Pulmonary artery endothelial cell (primary cell): Measurements from ENCODE around the gene UPF1. TPM values are rescaled to one million over a fixed set of nuclear protein-coding genes. Genes with fewer than 3 reads are reported as not detected.

ENCODE experiments used
- DNase-seq: peaks from one replicate; pipeline ENCODE4 v3.0.0-alpha.2; 2011; ENCODE audit warnings: low read depth, low spot score
- total RNA-seq: library from RNA; depleted of rRNA; stranded (reverse); fragments of >200 nt; gene quantifications from 2 replicates; pipeline ENCODE4 v1.2.3, GENCODE V29; 2014

The UPF1 gene
- total RNA-seq, 1 donor from 2014 or later: 62.3 TPM

DNA sequence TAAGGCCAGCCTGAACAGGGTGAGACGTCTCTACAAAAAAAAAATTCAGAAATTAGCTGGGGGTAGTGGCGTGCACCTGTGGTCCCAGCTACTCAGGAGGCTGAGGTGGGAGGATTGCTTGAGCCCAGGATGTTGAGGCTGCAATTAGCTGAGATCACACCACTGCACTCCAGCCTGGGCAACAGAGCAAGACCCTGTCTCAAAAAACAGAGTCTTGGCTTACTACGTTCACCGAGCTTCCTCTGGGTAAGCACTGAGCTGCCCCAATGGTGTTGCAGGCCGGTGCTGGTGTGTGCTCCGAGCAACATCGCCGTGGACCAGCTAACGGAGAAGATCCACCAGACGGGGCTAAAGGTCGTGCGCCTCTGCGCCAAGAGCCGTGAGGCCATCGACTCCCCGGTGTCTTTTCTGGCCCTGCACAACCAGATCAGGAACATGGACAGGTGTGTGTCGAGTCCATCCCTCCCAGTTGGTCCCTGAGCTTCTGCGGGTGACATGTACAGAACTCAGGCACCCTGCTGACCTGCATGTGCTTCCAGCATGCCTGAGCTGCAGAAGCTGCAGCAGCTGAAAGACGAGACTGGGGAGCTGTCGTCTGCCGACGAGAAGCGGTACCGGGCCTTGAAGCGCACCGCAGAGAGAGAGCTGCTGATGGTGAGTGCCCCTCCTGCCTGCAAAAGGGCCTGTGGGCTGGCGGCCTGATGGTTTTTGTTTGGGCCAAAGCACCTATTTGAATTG, 24.1 kb downstream of the UPF1 start:
- DNase-seq: no peak

DNA sequence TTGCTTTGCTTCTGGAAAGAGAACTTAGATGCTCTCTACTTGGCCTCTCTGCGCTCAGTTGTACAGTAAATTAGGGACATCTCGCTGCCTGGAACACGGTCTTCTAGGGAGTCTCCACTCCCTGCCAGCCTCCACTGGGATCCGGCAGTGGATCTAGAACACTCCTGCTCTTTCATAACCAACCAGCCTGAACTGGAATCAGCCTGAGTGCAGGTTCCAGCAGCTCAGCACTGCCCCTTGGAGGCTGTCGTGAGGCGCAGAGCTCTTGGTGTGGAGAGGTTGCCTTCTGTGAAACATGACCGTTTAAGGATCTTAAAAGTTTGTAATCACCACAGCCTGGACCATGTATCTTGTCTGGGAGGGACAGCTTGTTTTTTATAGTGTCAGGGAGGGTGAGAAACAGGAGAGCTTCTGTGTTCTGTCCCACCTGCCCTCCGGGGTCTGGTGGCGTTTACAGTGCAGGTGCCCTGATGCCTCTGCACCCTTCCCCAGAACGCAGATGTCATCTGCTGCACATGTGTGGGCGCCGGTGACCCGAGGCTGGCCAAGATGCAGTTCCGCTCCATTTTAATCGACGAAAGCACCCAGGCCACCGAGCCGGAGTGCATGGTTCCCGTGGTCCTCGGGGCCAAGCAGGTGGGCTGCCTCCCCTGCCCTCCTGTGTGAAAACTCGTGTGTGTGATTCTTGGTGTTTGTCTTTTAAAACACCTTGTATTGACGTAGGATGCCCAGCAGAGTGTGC, 24.8 kb downstream of the UPF1 start:
- DNase-seq: no peak

DNA sequence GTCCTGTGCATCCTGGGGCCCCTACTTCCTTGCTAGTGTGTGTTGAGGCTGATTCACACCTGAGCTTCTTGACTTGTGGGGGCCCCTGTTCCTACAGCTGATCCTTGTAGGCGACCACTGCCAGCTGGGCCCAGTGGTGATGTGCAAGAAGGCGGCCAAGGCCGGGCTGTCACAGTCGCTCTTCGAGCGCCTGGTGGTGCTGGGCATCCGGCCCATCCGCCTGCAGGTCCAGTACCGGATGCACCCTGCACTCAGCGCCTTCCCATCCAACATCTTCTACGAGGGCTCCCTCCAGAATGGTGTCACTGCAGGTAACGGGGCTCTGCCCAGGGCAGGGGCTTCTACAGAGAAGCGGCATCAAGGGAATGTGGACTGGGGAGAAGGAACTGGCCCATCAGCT, 25.5 kb downstream of the UPF1 start:
- DNase-seq: no peak

DNA sequence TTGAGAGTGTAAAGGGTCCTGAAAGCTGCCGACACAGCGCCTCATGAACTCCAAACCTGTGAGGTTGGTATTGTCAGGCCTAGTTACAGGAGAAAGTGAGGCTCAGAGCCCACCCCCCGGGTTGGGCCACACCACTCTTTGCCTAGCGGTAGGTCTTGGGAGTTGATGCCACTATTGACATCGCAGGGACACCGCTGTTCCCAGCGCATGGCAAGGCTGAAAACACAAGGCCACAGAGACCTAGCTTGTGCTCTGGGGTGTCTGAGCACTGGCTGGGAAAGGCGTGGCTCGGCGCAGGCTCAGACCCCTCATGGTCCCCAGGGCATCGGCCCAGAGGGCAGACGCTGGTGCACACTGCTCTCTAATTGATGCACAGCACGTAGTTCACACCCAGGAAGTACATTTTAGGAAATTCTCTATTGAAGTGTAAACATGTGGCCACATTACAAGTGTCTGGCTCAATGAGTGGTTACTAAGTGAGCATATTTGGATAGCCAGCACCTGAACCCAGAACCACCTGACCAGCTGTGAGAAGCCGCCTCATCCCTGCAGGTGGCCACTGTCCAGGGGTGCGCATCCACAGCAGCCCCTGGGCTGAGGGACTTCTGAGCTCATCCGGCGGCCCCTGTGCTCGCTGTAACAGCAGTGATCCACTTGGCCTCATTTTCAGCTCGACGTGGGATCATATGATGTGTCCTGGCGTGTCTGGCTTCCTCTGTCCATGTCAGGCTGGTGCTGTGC, 27.3 kb downstream of the UPF1 start:
- DNase-seq: no peak

DNA sequence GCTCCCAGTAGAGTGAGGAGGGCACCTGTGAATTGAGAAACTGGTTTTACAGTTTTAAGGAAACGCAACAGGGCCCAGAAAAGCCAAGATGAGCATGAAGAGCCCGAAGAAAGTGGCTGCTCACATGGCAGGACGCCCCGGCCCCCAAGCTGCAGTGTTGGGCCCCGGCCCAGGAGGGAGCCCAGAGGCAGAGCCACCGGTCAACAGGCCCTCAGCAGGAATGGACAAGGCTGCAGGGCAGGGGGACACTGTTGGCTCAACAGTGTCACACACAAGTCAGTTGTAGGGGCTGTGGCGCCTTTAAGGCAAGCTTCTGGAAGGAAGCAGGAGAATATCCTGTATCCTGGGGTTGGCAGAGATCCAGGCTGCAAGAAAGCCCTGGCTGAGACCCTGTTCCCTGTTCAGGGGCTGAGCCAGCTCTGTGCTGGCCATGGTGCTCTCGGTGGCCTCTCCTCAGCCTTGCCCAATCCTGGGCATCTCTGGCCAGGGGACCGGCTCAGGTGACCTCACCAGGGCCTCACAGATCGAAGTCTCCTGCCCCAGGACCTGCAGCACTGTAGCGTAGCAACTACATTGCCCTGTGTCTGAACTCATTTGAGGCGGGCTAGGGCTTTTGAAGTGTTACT, 28.0 kb downstream of the UPF1 start:
- peak; percentile 53 for DNase-seq

DNA sequence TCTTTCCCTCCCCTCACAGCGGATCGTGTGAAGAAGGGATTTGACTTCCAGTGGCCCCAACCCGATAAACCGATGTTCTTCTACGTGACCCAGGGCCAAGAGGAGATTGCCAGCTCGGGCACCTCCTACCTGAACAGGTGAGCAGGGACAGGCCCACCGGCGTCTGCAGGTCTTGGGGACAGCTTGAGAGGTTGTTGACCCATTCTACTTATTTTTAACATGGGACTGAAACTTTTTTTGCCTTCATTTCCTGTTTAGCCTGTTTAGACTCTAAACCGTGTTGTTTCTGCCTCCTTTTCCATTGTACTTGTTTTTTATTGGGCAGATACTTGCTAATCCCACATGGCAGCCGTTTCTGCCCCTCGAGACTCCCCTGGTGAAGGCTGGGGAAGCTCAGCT, 28.5 kb downstream of the UPF1 start:
- no peak for DNase-seq

DNA sequence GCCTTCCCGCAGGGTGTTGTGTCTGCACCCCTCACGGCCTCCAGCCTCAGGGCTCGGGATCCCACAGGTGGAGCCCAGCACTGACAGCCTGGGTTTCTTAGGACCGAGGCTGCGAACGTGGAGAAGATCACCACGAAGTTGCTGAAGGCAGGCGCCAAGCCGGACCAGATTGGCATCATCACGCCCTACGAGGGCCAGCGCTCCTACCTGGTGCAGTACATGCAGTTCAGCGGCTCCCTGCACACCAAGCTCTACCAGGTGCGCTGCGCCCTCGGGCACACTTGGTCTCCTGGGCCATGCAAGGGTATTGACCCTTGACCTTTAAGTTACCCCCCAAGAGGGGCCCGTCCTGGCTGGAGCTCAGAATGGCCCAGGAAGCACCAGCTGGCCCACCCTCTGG, 29.0 kb downstream of the UPF1 start:
- no peak for DNase-seq

DNA sequence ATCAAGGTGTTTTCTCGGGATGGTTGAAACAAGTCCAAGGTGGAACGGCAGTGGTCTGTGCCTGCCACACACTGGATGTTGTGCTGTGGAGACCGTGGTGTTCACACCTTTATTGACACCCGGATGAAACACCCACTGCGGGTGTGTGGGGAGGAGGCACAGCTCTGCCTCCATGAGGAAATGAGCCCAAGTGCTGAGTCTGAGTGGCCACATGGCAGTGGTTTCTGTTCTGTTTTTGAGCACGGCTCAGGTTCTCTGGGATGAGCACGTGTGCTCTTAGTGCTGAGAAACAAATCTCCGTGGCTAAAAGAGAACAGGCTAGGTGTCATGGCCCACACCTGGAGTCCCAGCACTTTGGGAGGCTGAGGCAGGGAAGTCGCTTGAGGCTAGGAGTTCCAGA, 29.5 kb downstream of the UPF1 start:
- DNase-seq: no peak

DNA sequence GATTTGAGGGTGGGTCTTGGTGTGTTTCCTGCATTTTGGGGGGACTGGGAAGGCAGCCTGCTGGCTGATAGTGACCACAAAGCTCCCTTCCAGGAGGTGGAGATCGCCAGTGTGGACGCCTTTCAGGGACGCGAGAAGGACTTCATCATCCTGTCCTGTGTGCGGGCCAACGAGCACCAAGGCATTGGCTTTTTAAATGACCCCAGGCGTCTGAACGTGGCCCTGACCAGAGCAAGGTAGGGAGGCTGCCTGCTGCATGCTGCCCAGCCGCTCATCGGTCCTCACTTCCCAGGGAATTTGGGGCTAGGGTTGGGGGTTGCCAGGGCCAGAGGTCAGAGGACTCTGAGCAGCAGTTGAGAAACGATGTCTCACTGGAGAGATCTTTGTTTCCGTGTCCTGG, 30.2 kb downstream of the UPF1 start:
- no peak for DNase-seq

DNA sequence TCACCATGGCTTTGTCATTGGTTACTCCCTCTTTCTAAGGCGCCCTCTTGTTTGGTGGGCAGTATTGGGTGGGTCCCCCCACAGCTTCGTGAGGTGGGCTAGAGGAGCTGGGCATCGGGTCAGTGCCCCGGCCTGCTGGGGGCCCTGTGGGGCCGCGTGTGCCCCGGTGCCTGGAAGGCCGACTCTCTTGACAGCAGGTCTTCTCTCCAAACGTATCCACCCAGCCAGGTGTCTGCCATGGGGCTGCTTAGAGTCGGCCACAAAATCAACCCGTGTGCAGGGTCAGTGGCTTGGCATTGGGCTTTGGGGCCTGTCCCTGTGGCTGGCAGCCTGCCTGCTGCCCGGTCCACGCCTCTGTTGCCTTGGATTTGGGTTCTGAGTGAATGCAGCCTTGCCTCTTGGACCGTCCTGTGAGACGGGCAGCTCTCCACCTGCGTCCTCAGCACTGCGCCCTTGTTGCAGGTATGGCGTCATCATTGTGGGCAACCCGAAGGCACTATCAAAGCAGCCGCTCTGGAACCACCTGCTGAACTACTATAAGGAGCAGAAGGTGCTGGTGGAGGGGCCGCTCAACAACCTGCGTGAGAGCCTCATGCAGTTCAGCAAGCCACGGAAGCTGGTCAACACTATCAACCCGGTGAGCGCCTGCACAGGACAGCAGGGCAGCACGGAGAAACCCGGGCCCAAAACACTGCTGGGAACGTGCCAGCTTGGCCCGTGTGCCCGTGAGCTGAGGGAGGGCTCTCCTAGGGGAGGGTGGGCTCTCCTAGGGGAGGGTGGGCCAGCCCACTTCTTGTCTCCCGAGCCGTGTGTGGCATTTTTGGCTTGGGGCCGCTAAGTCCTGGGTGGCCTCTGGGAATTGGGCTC, 31.4 kb downstream of the UPF1 start:
- no peak for DNase-seq

DNA sequence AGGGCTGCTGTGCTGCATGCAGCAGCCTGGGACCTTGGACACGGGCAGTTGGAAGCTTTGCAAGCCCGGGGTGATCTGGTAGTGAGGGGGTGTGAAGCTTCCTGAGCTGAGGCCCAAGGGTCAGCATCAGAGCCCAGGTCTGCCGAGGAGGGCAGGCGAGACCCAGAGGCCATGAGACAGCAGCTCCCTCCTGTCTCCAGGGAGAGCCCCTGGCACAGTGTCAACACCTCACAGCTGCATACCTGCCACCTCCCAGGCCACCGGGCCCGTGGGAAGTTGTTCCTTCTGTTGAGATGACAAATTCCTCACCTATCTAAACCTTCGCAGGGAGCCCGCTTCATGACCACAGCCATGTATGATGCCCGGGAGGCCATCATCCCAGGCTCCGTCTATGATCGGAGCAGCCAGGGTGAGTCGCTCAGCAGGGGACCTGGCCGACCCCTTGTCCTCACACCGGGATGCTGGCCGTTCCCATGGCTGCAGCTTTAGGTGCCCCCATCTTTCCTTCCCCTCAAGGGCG, 32.1 kb downstream of the UPF1 start:
- no peak for DNase-seq

DNA sequence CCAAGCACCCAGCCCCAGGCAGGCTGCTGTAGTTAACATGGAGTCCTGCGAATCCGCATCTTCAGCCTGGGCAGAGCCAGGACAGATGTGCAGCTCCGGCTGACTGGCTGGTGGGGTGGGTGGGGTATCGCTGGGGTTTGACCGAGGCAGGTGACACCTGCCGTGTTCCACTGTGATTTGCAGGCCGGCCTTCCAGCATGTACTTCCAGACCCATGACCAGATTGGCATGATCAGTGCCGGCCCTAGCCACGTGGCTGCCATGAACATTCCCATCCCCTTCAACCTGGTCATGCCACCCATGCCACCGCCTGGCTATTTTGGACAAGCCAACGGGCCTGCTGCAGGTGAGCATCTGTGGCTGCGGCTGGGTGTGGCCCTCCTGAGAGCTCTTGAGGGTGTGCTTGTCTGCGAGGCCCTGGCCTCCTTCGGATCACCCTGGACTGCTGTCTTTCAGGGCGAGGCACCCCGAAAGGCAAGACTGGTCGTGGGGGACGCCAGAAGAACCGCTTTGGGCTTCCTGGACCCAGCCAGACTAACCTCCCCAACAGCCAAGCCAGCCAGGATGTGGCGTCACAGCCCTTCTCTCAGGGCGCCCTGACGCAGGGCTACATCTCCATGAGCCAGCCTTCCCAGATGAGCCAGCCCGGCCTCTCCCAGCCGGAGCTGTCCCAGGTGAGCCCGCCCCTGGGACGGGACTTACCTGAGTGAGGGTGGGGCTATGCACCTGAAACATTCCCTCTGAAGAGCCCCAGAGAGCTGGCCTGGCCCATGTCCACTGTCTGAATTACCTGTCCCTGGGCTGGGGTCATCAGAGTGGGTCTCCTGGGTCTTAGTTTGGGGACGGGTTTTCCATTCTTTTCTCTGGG, 33.6 kb downstream of the UPF1 start:
- DNase-seq: no peak

DNA sequence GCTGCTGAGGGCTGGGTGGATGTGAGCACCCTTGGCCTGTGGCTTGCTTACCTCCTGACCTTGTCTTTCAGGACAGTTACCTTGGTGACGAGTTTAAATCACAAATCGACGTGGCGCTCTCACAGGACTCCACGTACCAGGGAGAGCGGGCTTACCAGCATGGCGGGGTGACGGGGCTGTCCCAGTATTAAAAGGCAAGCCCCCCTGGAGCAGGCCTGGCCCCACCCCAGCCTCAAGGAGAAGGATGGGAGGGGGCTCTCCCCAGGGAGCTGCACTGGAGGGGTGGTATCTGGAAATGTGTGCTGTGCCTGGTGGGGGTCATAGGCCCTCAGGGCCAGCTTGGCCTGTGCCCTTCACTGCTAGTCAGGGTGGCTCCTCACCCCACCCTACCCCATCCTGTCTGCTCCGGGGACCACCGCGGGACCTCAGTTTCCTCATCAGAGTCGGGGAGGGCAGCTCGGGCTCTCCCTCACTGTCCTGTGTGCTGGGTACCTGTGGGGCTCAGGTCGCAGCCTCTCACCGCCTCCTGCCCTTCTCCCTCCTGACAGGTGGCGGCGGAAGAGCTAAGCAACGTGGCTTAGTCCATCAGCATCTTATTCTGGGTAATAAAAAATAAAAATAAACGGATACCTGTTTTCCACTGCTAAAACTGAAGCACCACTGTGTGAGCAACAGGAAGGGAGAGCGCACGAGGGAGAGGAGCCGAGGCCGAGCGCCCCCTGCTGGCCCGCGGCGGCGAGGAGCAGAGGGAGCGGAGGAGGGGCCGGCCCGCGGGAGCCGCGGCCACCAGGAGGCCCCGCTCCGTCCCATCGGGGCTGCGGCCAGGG, 34.4 kb downstream of the UPF1 start:
- no peak for DNase-seq

DNA sequence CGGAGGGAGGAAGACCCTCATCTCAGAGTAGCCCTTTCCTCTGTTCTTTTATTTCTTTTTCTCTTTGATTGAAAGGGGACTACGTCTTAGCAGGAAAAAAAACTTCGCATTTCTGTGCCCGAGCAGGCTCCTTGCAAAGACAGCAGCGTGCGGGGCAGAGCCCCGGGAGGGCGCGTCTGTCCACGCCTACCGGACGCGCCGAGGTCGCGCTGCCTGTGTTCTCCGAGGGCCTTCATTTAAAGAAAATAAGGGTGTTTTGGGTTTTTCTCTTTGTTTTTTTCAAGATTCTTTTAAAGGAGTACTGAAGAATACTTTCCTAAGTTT, 35.0 kb downstream of the UPF1 start:
- no peak for DNase-seq

DNA sequence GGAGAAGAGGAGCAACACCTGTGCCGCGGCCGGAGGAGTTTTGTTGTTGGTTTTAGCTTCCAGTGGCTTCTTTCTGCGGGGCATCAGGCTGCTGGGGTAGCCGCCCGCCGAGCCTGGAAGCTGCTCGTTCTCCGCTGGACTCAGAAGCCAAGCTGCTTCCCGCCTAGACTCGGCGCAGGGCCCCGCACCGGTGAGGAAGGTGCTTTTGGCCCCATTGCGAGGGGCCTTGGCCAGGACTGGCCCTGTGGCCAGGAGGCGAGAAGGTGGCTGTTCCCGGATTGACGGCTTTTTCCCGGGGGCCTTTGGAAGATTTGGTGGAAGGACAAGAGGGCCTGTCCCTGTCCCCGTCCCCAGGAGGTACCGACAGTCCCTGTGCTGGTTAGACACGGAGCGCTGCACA, 35.4 kb downstream of the UPF1 start:
- no peak for DNase-seq

DNA sequence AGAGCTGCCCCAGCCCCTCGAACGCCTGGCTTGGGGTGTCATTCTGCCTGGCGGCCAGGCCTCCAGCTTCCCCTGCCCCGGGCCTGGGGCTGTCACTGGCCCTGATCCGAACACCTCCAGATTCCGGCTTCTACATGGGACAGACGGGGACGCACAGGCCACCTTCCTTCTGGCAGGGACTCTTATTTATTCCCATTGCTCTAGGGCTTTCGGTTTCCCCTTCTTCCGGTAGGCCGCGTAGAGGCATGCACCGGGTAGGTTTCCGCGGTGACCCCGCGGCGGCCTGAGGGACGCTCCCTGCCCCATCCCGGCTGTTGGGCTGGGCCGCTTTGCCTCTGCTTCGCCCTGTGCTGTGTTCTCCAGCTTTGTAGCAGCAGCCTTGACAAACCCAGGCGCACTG, 36.0 kb downstream of the UPF1 start:
- no peak for DNase-seq

DNA sequence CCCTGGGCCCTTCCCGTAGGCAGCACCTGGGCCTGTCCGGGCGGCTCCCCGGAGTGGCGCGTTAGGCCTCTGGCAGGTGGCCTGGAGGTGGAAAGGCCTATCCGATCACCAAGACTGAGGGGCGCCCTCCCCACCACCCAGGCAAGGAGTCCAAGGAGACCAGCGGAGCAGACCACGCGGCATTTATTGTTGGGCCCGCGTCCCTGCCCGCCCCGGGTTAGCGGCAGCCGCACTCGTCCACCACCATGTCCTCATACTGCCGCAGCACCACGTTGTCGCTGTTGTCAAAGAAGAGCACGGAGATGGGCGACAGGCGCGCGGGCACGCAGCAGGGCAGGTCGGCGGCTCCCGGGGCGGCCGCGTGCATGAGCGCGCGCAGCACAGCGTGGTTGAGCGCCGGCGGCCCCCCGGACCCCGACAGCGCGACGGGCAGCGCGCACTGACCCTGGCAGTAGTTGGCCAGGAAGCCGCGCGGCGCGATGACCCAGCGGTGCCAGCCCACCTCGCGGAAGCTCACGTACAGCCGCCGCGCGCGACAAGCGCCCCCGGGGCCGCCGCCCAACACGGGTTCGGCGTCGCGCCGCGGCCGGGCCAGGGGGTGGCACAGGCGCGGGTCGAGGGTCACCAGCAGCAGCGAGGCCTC, 36.7 kb downstream of the UPF1 start:
- DNase-seq: no peak

DNA sequence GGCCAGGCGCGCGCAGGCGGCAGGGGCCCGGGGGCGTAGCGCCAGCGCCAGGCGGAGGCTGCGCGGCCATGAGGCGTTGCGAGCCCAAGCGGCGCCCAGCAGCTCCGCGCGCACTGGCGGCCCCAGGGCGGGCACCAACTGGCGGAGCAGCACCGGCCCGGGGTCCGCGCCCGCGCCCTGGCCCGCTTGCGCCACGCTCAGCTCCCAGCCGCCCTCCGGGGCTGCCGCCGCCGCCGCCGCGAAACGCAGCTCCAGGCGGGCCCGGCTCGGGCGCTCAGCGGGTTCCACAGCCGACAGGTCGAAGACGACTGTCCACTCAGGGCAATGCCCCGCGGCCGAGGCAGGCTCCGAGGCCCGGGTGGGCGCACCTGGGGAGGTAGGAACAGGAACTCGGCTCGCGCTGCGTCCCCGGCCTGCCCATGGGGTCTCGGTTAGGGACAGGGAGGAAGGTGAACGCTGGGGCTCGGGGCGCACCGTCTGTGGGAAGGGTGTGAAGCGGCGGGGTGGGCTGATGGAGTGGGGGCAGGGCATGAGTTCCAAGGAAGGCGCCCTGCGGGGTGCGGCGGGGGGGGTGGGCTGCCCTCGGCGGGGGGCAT, 37.4 kb downstream of the UPF1 start:
- DNase-seq: no peak
